Stimulated activated CD8-positive, alpha-beta memory T cell treated with anti-CD3 and anti-CD28 coated beads, Interleukin-7, amount 100 ng/mL, for 24 hours (primary cell): ENCODE measurements around the gene ZNF729.
"Not testable (repeated sequence)": the region's sequence is repeated elsewhere in the genome, so short reads cannot be mapped to it uniquely, and the experiment has no call there.

Source experiments
- DNase-seq: peaks from one replicate; pipeline ENCODE4 v3.0.0-alpha.2; 2020; ENCODE audit warnings: low read depth

The ZNF729 gene

GRCh38 chr19:22286151-22286810 is at the start of gene ZNF729:
Gene ZNF729, plus strand, starts transcription at chr19:22286441. Its CDS starts 85 bp downstream, at chr19:22286526.
- DNase-seq: no peak

GRCh38 chr19:22256856-22257255 is 29.4 kb upstream of the ZNF729 start:
- no peak for DNase-seq

DNA sequence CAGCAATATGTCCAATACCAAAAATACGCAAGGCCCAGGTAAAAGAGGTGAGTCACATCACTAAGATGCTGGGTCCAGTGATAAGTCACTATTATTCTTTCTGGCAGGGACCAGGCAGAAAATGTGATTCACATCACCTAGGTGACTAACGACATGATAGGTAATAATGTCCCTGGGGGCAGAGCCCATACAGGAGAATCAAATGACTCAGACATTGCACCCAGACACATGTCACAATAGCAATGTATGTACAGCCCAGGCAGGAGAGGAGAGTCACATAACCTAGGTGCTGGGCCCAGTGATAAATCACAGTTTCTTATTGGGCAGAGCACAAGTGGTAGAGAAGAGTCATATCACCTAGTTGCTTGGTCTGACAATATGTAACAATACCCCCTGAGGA is 28.9 kb upstream of the ZNF729 start:
- no peak for DNase-seq

DNA sequence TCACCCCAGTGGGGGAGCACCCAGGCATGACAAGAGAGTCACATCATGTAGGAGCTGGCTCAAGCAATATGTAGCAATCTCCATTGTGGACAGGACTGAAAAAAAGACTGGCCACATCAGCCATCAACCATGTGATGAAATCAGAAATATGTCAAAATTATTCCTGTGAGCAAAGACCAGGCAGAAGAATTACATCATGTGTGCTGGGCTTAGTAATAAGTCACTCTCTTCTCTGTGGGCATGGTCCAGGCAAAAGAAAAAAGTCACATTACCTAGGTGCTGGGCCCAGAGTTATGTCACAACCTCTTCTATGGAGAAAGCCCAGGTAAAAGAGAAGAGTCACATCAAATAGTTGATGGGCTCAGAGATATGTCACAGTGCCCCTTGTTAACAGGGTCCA is 28.3 kb upstream of the ZNF729 start:
- no peak for DNase-seq

DNA sequence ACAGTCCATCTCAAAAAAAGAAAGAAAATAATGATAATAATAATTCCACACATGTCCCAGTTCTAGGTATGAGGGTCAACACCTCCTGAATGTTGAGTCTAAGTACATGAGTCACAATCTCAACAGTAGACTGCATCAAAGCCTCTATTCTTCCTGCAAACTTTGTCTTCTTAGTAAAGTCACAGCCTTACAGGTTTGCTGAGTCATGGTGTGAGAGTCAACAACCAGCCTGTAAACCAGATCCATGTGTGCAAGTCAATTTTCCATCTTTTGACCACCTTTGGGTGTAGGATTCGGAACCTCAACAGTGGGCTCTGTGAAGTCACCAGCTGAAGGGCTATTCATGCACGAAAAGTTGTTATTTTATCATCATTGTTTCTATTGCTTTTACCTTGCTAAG is 25.7 kb upstream of the ZNF729 start:
- no peak for DNase-seq

DNA sequence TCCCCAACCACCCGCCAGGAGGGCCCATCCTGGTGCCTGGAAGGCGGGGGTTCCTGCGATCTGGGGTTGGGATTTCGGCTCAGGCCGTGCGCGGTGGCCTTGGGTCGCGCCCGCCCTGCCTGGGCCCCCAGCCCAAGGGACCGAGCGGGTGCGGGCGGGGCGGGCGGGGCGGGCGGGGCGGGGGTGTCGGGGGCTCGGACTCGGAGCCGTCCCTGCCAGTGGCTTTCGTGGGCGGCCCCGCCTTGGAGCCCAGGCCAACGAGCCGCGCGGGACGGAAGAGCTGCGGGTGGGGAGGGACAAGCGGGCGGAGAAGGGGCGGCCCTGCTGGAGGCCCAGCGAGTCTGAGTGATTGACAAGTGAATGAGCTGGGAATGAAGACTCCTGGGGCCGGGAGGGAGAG is 24.6 kb upstream of the ZNF729 start:
- DNase-seq: no peak

GRCh38 chr19:22263121-22263520 is 23.1 kb upstream of the ZNF729 start:
- no peak for DNase-seq

DNA sequence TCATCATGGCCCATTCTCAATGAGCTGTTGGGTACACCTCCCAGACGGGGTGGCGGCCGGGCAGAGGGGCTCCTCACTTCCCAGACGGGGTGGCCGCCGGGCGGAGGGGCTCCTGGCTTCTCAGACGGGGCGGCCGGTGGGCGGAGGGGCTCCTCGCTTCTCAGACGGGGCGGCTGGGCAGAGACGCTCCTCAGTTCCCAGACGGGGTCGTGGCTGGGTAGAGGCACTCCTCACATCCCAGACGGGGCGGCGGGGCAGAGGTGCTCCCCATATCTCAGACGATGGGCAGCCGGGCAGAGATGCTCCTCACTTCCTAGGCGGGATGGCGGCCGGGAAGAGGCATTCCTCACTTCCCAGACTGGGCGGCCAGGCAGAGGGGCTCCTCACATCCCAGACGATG is 35.3 kb downstream of the ZNF729 start:
- DNase-seq: not testable (repeated sequence)

DNA sequence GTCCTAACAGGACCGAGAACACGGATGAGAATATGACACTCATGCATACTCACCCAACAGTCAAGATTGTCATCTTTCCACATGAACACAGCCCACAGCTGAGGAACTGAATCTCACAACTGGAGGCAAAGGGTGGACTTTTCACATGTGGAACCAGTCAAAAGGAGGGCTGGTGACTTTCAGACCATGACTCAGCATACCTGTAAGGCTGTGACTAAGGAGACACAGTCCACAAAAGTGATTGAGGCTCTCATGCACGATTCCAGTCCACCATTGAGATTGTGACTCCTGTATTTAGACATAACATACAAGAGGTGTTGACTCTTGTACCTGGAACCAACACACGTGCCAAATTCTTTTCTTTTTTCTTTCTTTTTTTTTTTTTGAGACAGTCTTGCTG is 40.0 kb downstream of the ZNF729 start:
- no peak for DNase-seq

- no peak for DNase-seq
Observed at GRCh38 chr19:22327321-22327720, 41.1 kb downstream of the ZNF729 start.

- DNase-seq: no peak
Observed at GRCh38 chr19:22331521-22331920, 45.3 kb downstream of the ZNF729 start.

DNA sequence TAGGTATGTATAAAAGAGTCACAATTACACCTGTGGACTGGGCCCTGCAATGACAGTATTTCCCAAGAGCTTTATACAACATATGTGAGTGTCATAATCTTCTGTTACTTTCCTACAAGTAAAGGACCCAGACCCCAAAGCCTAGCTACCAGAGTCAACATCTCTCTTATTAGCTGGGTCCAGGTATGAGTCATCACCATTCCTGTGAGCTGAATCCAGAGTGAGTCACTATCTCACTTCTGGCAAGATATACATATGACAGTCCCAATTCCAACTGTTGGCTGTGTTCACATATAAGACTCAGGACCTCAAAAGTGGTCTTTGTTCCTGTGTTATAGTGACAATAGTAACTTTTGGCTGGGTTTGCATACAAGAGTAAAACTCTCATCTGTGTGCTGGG is 46.7 kb downstream of the ZNF729 start:
- DNase-seq: no peak

- DNase-seq: no peak
Observed at GRCh38 chr19:22335716-22336115, 49.5 kb downstream of the ZNF729 start.

- no peak for DNase-seq
Observed at GRCh38 chr19:22354665-22355064, 68.4 kb downstream of the ZNF729 start.
